OCI-LY7 (cell line): ENCODE data around the gene ST8SIA4. TPM values are rescaled to one million over a fixed set of nuclear protein-coding genes. Genes with fewer than 3 reads are reported as not detected.

Source experiments
- BruUV-seq: library from RNA; stranded (reverse); fragments of 400-500 nt; replicated peaks from 2 replicates; lab custom pipeline; 2021; lab: Mats Ljungman, UMichigan
- CTCF ChIA-PET: fragments of 300-600 bp; sonication (Branson Sonifier 250); formaldehyde crosslinking; loops from one replicate; lab custom pipeline; 2022; ENCODE audit warnings: antibody characterized with exemption; ENCODE audit not compliant: unreplicated experiment; lab: Charles Lee
- POLR2A ChIA-PET: fragments of 300-600 bp; sonication (Branson Sonifier 250); formaldehyde crosslinking; loops from one replicate; lab custom pipeline; 2022; ENCODE audit warnings: antibody characterized with exemption; lab: Charles Lee
- DNase-seq: peaks from one replicate; pipeline ENCODE4 v3.0.0-alpha.2; 2015; ENCODE audit warnings: low spot score
- H2AFZ ChIP-seq: fragments of 200-600 bp; sonication (generic), shearing (Covaris generic); 2 replicates; pipeline ENCODE4 v1.6.1; 2014; ENCODE audit warnings: mild to moderate bottlenecking, antibody characterized with exemption, low read length, moderate library complexity
- H3K27ac ChIP-seq: fragments of 200-600 bp; sonication (generic); 2 replicates; pipeline ENCODE4 v1.5.1; 2014; ENCODE audit warnings: mixed run types, low read depth, mild to moderate bottlenecking, moderate library complexity, low read length, inconsistent platforms; ENCODE audit not compliant: poor library complexity, severe bottlenecking
- H3K36me3 ChIP-seq: fragments of 200-600 bp; sonication (generic); 2 replicates; pipeline ENCODE4 v1.6.1; 2014; ENCODE audit warnings: mild to moderate bottlenecking, antibody characterized with exemption, low read length, moderate library complexity, mixed read lengths; ENCODE audit not compliant: insufficient read depth
- H3K4me1 ChIP-seq: fragments of 200-600 bp; sonication (generic); 2 replicates; pipeline ENCODE4 v1.5.1; 2014; ENCODE audit warnings: mild to moderate bottlenecking, low read length; ENCODE audit not compliant: insufficient read depth, poor library complexity, severe bottlenecking
- H3K4me2 ChIP-seq: fragments of 200-600 bp; sonication (generic); 2 replicates; pipeline ENCODE4 v1.6.1; 2014; ENCODE audit warnings: mild to moderate bottlenecking, low read length
- H3K4me3 ChIP-seq: fragments of 200-600 bp; sonication (generic); 2 replicates; pipeline ENCODE4 v1.5.1; 2014; ENCODE audit warnings: mild to moderate bottlenecking, low read depth, low read length; ENCODE audit not compliant: poor library complexity, severe bottlenecking
- H3K79me2 ChIP-seq: fragments of 200-600 bp; sonication (generic); 2 replicates; pipeline ENCODE4 v1.6.1; 2016; ENCODE audit warnings: low read depth, mild to moderate bottlenecking, low read length, moderate library complexity, mixed read lengths; ENCODE audit not compliant: insufficient read depth
- H3K9me2 ChIP-seq: fragments of 200-600 bp; sonication (generic); 2 replicates; pipeline ENCODE4 v1.6.1; 2016; ENCODE audit warnings: mild to moderate bottlenecking, low read length, mixed read lengths; ENCODE audit not compliant: insufficient read depth
- H3K9me3 ChIP-seq: fragments of 200-600 bp; sonication (generic); 2 replicates; pipeline ENCODE4 v1.6.1; 2014; ENCODE audit warnings: mild to moderate bottlenecking, mixed run types, low read length, mixed read lengths
- H4K20me1 ChIP-seq: fragments of 200-600 bp; sonication (generic); 2 replicates; pipeline ENCODE4 v1.6.1; 2014; ENCODE audit warnings: mild to moderate bottlenecking, antibody characterized with exemption, low read length, moderate library complexity, mixed read lengths; ENCODE audit not compliant: insufficient read depth
- CTCF ChIP-seq: fragments of 200-600 bp; sonication (generic); conservative IDR thresholded peaks from 2 replicates; pipeline ENCODE4 v1.5.1; 2014; ENCODE audit warnings: mild to moderate bottlenecking, antibody characterized with exemption, low read length, moderate library complexity, mixed read lengths
- EZH2phosphoT487 ChIP-seq: fragments of 200-600 bp; sonication (generic); IDR thresholded peaks from 2 replicates; pipeline ENCODE4 v1.6.1; 2018; ENCODE audit warnings: low read depth, borderline replicate concordance, mild to moderate bottlenecking, mixed run types, antibody characterized with exemption, low read length, moderate library complexity, mixed read lengths
- intact Hi-C: fragments of 100-400 bp; cut with micrococcal nuclease; formaldehyde crosslinking; loops from one replicate; pipeline ENCODE4 v1.10.0; 2022; ENCODE audit not compliant: unreplicated experiment
- total RNA-seq, 2 experiments: library from RNA; depleted of rRNA in 1 of 2; stranded (reverse); fragments of >200 nt in 1 of 2; shearing (Covaris generic) in 1 of 2; gene quantifications; 2 replicates each; pipeline ENCODE4 v1.2.3, GENCODE V29; 2014 to 2022

ST8SIA4 gene
- total RNA-seq, 2 experiments from 2014 or later, result 10.2 to 40.3 TPM

DNA sequence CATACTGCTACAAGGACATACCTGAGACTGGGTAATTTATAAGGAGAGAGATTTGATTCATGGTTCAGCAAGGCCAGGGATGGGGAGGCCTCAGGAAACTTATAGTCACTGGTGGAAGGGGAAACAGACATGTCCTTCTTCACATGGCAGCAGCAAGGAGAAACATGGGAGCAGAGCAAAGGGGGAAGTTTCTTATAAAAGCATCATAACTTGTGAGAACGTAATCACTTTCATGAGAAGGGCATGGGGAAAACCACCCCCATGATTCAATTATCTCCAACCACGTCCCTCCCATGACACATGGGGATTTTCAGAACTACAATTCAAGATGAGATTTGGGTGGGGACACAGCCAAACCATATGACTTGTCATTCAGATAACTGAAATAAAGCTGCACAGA, 100.9 kb downstream of the ST8SIA4 start:
- Histone ChIP-seq H3K4me2 (no peak overlapping the region), H4K20me1 (no peaks in the 10 kb centered on the region), H3K27ac (no peak overlapping the region), H3K36me3 (peaks cover 6% of the 10 kb centered on the region; the same call in 1 of the 2 replicates), H3K9me3 (peaks cover 18% of the 10 kb centered on the region; the same call in 1 of the 2 replicates), H2AFZ (no peak overlapping the region), H3K4me3 (no peak overlapping the region), H3K9me2 (no peaks in the 10 kb centered on the region), H3K4me1 (peaks cover 4% of the 10 kb centered on the region), H3K79me2 (no peaks in the 10 kb centered on the region)
- BruUV-seq, result no TSS peak
- TF ChIP-seq EZH2phosphoT487 (no peak), CTCF (no peak)
- intact Hi-C loops, result no loop called here
- CTCF ChIA-PET, result no interaction called here
- POLR2A ChIA-PET, result interaction anchor here (1.0 to 4.2 kb wide), 5 partner anchors 11 to 101 kb away, joined by 3 to 19 read pairs (median 12); partner anchors contain the start of gene ST8SIA4
- DNase-seq, result no peak

DNA sequence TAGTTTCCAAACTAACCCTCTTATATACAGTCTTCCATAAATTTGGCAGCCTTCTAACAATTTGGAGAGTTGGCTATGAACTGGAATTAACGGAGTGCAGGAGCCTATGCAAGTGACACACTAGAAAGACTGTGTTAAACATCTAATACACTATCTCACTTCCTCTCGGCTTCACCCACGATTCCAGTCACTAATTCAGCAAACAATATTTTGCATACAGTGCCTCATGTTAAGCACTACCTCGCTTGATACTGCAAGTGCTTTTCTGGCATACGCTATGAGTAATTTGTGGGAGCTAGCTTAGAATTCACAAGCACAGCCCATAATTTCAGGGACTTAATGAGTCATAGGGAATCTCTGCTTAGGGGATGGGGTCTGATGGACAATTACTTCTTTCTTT, 102.5 kb downstream of the ST8SIA4 start:
- ChIA-PET POLR2A (interaction anchor here (0.8 to 4.2 kb wide), 2 partner anchors 9 to 12 kb away, joined by 4 to 19 read pairs; no protein-coding TSS in a partner anchor), CTCF (no interaction called here)
- BruUV-seq, result no TSS peak
- no peak overlapping the region for H3K27ac ChIP-seq
- H2AFZ ChIP-seq, result no peak overlapping the region
- intact Hi-C loops, result no loop called here
- H3K4me1 ChIP-seq, result peaks cover 4% of the 10 kb centered on the region
- no peaks in the 10 kb centered on the region for H4K20me1 ChIP-seq
- H3K9me3 ChIP-seq, result peaks cover 21% of the 10 kb centered on the region; the same call in 1 of the 2 replicates
- TF ChIP-seq CTCF, result no peak
- TF ChIP-seq EZH2phosphoT487, result no peak
- no peaks in the 10 kb centered on the region for H3K79me2 ChIP-seq
- H3K4me3 ChIP-seq, result no peak overlapping the region
- DNase-seq, result no peak
- no peaks in the 10 kb centered on the region for H3K9me2 ChIP-seq
- peaks cover 6% of the 10 kb centered on the region; the same call in 1 of the 2 replicates for H3K36me3 ChIP-seq
- no peak overlapping the region for H3K4me2 ChIP-seq

- ChIA-PET POLR2A (interaction anchor here (0.7 to 1.3 kb wide), 3 partner anchors 13 to 104 kb away, joined by 3 to 4 read pairs (median 3); partner anchors contain the start of gene ST8SIA4), CTCF (no interaction called here)
- intact Hi-C loops, result no loop called here
- Histone ChIP-seq H2AFZ (no peak overlapping the region), H3K9me3 (peaks cover 35% of the 10 kb centered on the region; the same call in 1 of the 2 replicates), H4K20me1 (no peaks in the 10 kb centered on the region), H3K9me2 (no peaks in the 10 kb centered on the region), H3K4me3 (no peak overlapping the region), H3K79me2 (no peaks in the 10 kb centered on the region), H3K4me1 (peaks cover 4% of the 10 kb centered on the region), H3K36me3 (peaks cover 14% of the 10 kb centered on the region; the same call in 1 of the 2 replicates), H3K4me2 (no peak overlapping the region), H3K27ac (no peak overlapping the region)
- DNase-seq, result no peak
- BruUV-seq, result no TSS peak
- TF ChIP-seq EZH2phosphoT487 (no peak), CTCF (no peak)
These were observed 103.9 kb downstream of the ST8SIA4 start for GRCh38 chr5:100799166-100799565.
